ENCODE measurements around the gene ACADVL.

Gene ACADVL

GRCh38 chr17:7252176-7253043, 32.7 kb downstream of the ACADVL start, which contains the start of gene ELP5:
Gene ELP5 (plus strand): TSS chr17:7252215. CDS start chr17:7252551, 336 bp downstream.
- DNase-seq: peak; percentile 89

GRCh38 chr17:7253082-7253481, 33.3 kb downstream of the ACADVL start:
- no peak for DNase-seq

GRCh38 chr17:7254511-7254910, 34.8 kb downstream of the ACADVL start:
- DNase-seq: no peak

GRCh38 chr17:7256766-7257456, 37.2 kb downstream of the ACADVL start:
- no peak for DNase-seq

- no peak for DNase-seq
These were observed 39.2 kb downstream of the ACADVL start for GRCh38 chr17:7258731-7259554.

- DNase-seq: no peak
These were observed 39.8 kb downstream of the ACADVL start for GRCh38 chr17:7259555-7259889.

- DNase-seq: no peak
These were observed 40.4 kb downstream of the ACADVL start for GRCh38 chr17:7260151-7260550.

GRCh38 chr17:7260651-7261378, 41.1 kb downstream of the ACADVL start:
- peak; percentile 33 for DNase-seq

- no peak for DNase-seq
These were observed 41.8 kb downstream of the ACADVL start for GRCh38 chr17:7261379-7262191.

GRCh38 chr17:7262192-7262934, 42.6 kb downstream of the ACADVL start, which contains the start of gene CLDN7:
Gene CLDN7 (minus strand): TSS chr17:7262478. CDS start chr17:7262043, 435 bp downstream.
- no peak for DNase-seq

- DNase-seq: no peak
These were observed 43.4 kb downstream of the ACADVL start for GRCh38 chr17:7262935-7263800.

GRCh38 chr17:7263801-7264078, 44.0 kb downstream of the ACADVL start:
- DNase-seq: no peak

GRCh38 chr17:7266784-7267183, 47.0 kb downstream of the ACADVL start:
- no peak for DNase-seq

All from stimulated activated CD4-positive, alpha-beta T cell treated with anti-CD3 and anti-CD28 coated beads, Interleukin-4, amount 100 ng/mL, for 24 hours (primary cell).